ENCODE data around the gene ZC3H13. TPM values are rescaled to one million over a fixed set of nuclear protein-coding genes. Genes with fewer than 3 reads are reported as not detected.

ZC3H13 gene
- total RNA-seq, 1 experiment from 2014 or later = 378 TPM

- BruUV-seq (replicated peaks) = no TSS peak
Observed at GRCh38 chr13:45928176-45928575, 124.4 kb downstream of the ZC3H13 start.

DNA sequence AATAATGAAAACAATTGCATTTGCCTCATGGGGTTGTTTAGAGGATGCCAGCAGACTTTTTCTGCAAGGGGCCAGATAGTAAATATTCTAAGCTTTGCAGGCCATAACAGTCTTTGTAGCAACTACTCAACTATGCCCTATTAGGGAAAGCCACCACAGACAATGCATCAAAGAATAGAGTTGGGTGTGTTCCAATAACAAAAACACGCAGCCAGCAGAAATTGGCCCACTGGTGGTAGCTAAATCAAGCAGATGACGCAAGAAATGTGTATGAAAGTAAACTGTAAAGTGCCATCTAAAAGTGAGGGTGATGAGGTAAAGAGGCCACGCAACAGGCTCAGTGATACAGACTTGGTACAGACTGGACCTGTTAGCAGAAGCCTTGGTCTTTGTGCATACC is 125.8 kb downstream of the ZC3H13 start:
- intact Hi-C loops (cut with micrococcal nuclease; ENCODE audit: unreplicated experiment) = no loop called here
- no peaks in the 10 kb centered on the region for H3K36me3 ChIP-seq (ENCODE audit: insufficient read depth, low read length, poor library complexity, severe bottlenecking)
- H3K27me3 ChIP-seq (replicated peaks; ENCODE audit: insufficient read depth, low read depth, low read length, poor library complexity) = no peaks in the 10 kb centered on the region
- no peak for DNase-seq (ENCODE audit: low spot score)
- ChIA-PET CTCF (no interaction called here), POLR2A (ENCODE audit: low non-redundant PET) (no interaction called here)
- no peaks in the 10 kb centered on the region for H3K9me3 ChIP-seq (ENCODE audit: low read depth, low read length, poor library complexity, severe bottlenecking)
- no peak overlapping the region for H3K27ac ChIP-seq (ENCODE audit: low read depth, low read length, poor library complexity, severe bottlenecking)
- TF ChIP-seq EZH2 (IDR thresholded peaks at IDR 0.05; ENCODE audit: borderline replicate concordance, low read depth, low read length, poor library complexity, severe bottlenecking) = no peak
- TF ChIP-seq, protein P1, sequence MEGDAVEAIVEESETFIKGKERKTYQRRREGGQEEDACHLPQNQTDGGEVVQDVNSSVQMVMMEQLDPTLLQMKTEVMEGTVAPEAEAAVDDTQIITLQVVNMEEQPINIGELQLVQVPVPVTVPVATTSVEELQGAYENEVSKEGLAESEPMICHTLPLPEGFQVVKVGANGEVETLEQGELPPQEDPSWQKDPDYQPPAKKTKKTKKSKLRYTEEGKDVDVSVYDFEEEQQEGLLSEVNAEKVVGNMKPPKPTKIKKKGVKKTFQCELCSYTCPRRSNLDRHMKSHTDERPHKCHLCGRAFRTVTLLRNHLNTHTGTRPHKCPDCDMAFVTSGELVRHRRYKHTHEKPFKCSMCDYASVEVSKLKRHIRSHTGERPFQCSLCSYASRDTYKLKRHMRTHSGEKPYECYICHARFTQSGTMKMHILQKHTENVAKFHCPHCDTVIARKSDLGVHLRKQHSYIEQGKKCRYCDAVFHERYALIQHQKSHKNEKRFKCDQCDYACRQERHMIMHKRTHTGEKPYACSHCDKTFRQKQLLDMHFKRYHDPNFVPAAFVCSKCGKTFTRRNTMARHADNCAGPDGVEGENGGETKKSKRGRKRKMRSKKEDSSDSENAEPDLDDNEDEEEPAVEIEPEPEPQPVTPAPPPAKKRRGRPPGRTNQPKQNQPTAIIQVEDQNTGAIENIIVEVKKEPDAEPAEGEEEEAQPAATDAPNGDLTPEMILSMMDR (conservative IDR thresholded peaks at IDR 0.05; ENCODE audit: low read depth, low read length) = no peak
- no TSS peak for BruUV-seq (replicated peaks)
- H3K4me1 ChIP-seq (ENCODE audit: insufficient read depth, low read length, poor library complexity, severe bottlenecking) = peaks cover 7% of the 10 kb centered on the region
- H3K4me3 ChIP-seq (ENCODE audit: low read depth, low read length, poor library complexity, severe bottlenecking) = no peak overlapping the region

More at GRCh38 chr13:45928176-45928575, 124.4 kb downstream of the ZC3H13 start:
- no peak for DNase-seq (ENCODE audit: low spot score)
- H3K36me3 ChIP-seq (ENCODE audit: insufficient read depth, low read length, poor library complexity, severe bottlenecking) = no peaks in the 10 kb centered on the region
- H3K4me3 ChIP-seq (ENCODE audit: low read depth, low read length, poor library complexity, severe bottlenecking) = no peak overlapping the region
- POLR2A ChIA-PET (ENCODE audit: low non-redundant PET) = no interaction called here
- H3K27ac ChIP-seq (ENCODE audit: low read depth, low read length, poor library complexity, severe bottlenecking) = no peak overlapping the region
- H3K9me3 ChIP-seq (ENCODE audit: low read depth, low read length, poor library complexity, severe bottlenecking) = no peaks in the 10 kb centered on the region
- H3K27me3 ChIP-seq (replicated peaks; ENCODE audit: insufficient read depth, low read depth, low read length, poor library complexity) = no peaks in the 10 kb centered on the region
- intact Hi-C loops (cut with micrococcal nuclease; ENCODE audit: unreplicated experiment) = no loop called here
- TF ChIP-seq, protein P1 (conservative IDR thresholded peaks at IDR 0.05; ENCODE audit: low read depth, low read length) = no peak
- no peak for TF ChIP-seq EZH2 (IDR thresholded peaks at IDR 0.05; ENCODE audit: borderline replicate concordance, low read depth, low read length, poor library complexity, severe bottlenecking)
- CTCF ChIA-PET = no interaction called here
- H3K4me1 ChIP-seq (ENCODE audit: insufficient read depth, low read length, poor library complexity, severe bottlenecking) = peaks cover 7% of the 10 kb centered on the region

- Histone ChIP-seq H3K36me3 (ENCODE audit: insufficient read depth, low read length, poor library complexity, severe bottlenecking) (no peaks in the 10 kb centered on the region), H3K9me3 (ENCODE audit: low read depth, low read length, poor library complexity, severe bottlenecking) (no peaks in the 10 kb centered on the region), H3K4me1 (ENCODE audit: insufficient read depth, low read length, poor library complexity, severe bottlenecking) (peaks cover 7% of the 10 kb centered on the region), H3K4me3 (ENCODE audit: low read depth, low read length, poor library complexity, severe bottlenecking) (no peak overlapping the region), H3K27me3 (replicated peaks; ENCODE audit: insufficient read depth, low read depth, low read length, poor library complexity) (no peaks in the 10 kb centered on the region), H3K27ac (ENCODE audit: low read depth, low read length, poor library complexity, severe bottlenecking) (no peak overlapping the region)
- peak; percentile 22 for DNase-seq (ENCODE audit: low spot score)
- intact Hi-C loops (cut with micrococcal nuclease; ENCODE audit: unreplicated experiment) = no loop called here
- BruUV-seq (replicated peaks) = no TSS peak
- ChIA-PET CTCF (no interaction called here), POLR2A (ENCODE audit: low non-redundant PET) (interaction anchor here (0.7 kb wide), 1 partner anchor 213 kb away, joined by 10 read pairs; no protein-coding TSS in a partner anchor)
- TF ChIP-seq EZH2 (IDR thresholded peaks at IDR 0.05; ENCODE audit: borderline replicate concordance, low read depth, low read length, poor library complexity, severe bottlenecking) = no peak
- TF ChIP-seq, protein P1 (conservative IDR thresholded peaks at IDR 0.05; ENCODE audit: low read depth, low read length) = peak; percentile 47
Observed at GRCh38 chr13:45925151-45925550, 127.4 kb downstream of the ZC3H13 start.

Data from A673 (cell line).